Loucy (cell line): ENCODE data around the gene SLC44A1.

Experiments
- EZH2phosphoT487 ChIP-seq: fragments of 200-600 bp; IDR thresholded peaks from 2 replicates; pipeline ENCODE4 v1.6.1; 2018; ENCODE audit warnings: antibody characterized with exemption, mild to moderate bottlenecking, moderate library complexity, borderline replicate concordance
- TF ChIP-seq, protein P1 (sequence below): fragments of 200-600 bp; sonication (generic); conservative IDR thresholded peaks from 2 replicates; pipeline ENCODE4 v1.5.1; 2014; ENCODE audit warnings: mild to moderate bottlenecking, antibody characterized with exemption, low read length

DNA sequence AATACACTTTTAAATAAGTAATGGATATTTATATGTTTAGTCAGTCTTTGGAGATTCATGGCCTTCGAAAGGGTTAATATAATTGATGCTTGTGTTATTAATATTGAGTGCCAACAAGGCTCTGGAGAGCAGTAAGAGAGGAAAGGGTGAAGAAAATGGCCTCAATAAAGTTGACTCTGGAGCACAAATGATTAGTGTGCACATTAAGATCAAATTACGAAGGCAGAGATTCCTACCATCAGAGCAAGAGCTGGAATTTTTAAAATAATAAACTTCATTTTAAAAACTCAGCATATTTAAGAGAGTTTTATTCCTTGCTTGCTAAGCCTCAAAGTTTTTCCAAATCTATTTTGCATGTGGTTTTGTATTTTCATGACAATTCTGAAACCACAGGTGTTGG, 14.8 kb downstream of the SLC44A1 start:
- TF ChIP-seq, protein P1, sequence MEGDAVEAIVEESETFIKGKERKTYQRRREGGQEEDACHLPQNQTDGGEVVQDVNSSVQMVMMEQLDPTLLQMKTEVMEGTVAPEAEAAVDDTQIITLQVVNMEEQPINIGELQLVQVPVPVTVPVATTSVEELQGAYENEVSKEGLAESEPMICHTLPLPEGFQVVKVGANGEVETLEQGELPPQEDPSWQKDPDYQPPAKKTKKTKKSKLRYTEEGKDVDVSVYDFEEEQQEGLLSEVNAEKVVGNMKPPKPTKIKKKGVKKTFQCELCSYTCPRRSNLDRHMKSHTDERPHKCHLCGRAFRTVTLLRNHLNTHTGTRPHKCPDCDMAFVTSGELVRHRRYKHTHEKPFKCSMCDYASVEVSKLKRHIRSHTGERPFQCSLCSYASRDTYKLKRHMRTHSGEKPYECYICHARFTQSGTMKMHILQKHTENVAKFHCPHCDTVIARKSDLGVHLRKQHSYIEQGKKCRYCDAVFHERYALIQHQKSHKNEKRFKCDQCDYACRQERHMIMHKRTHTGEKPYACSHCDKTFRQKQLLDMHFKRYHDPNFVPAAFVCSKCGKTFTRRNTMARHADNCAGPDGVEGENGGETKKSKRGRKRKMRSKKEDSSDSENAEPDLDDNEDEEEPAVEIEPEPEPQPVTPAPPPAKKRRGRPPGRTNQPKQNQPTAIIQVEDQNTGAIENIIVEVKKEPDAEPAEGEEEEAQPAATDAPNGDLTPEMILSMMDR, result no peak
- no peak for TF ChIP-seq EZH2phosphoT487
